Mesothelial cell of epicardium (in vitro differentiated cells): ENCODE results near the gene RHOBTB3. TPM values are rescaled to one million over a fixed set of nuclear protein-coding genes. Genes with fewer than 3 reads are reported as not detected.

Experiments used
- DNase-seq, 2 experiments: peaks; one replicate each; pipeline ENCODE4 v3.0.0; 2021; ENCODE audit warnings: low spot score in 2 of 2; ENCODE audit not compliant: unreplicated experiment in 2 of 2
- H3K27ac Mint-ChIP-seq: 2 replicates; pipeline ENCODE4 v1.8.0; 2021; ENCODE audit warnings: mixed read lengths
- H3K27me3 Mint-ChIP-seq: 2 replicates; pipeline ENCODE4 v1.8.0; 2021; ENCODE audit warnings: low read depth, mixed read lengths
- H3K36me3 Mint-ChIP-seq: 2 replicates; pipeline ENCODE4 v1.8.0; 2021; ENCODE audit warnings: mixed read lengths
- H3K4me1 Mint-ChIP-seq: 2 replicates; pipeline ENCODE4 v1.8.0; 2021; ENCODE audit warnings: mixed read lengths
- H3K4me3 Mint-ChIP-seq: 2 replicates; pipeline ENCODE4 v1.8.0; 2021; ENCODE audit warnings: mild to moderate bottlenecking, moderate library complexity, mixed read lengths
- H3K9me3 Mint-ChIP-seq: 2 replicates; pipeline ENCODE4 v1.8.0; 2021; ENCODE audit warnings: mixed read lengths
- CTCF ChIP-seq: fragments of 200-600 bp; sonication (generic); IDR thresholded peaks from one replicate; pipeline ENCODE4 v1.5.0; 2021; ENCODE audit warnings: antibody characterized with exemption; ENCODE audit not compliant: unreplicated experiment
- total RNA-seq: library from RNA; stranded (reverse); gene quantifications from 3 replicates; pipeline ENCODE4 v1.2.1, GENCODE V29; 2021

Gene RHOBTB3
- total RNA-seq, 1 donor from 2014 or later = 153 TPM

- Mint-ChIP-seq H3K27ac (no peak overlapping the region), H3K27me3 (no peaks in the 10 kb centered on the region), H3K4me3 (no peak overlapping the region), H3K4me1 (peaks cover 13% of the 10 kb centered on the region), H3K9me3 (peaks cover 8% of the 10 kb centered on the region), H3K36me3 (peaks cover 15% of the 10 kb centered on the region)
- TF ChIP-seq CTCF = no peak
- DNase-seq = no peak
These were observed 73.8 kb downstream of the RHOBTB3 start for GRCh38 chr5:95804736-95805539.

GRCh38 chr5:95806687-95807086 is 75.6 kb downstream of the RHOBTB3 start:
- no peak for DNase-seq
- Mint-ChIP-seq H3K36me3 (peaks cover 12% of the 10 kb centered on the region), H3K9me3 (peaks cover 8% of the 10 kb centered on the region), H3K4me1 (peaks cover 28% of the 10 kb centered on the region), H3K4me3 (no peak overlapping the region), H3K27me3 (no peaks in the 10 kb centered on the region), H3K27ac (no peak overlapping the region)
- TF ChIP-seq CTCF = no peak

GRCh38 chr5:95808013-95808685 is 77.0 kb downstream of the RHOBTB3 start:
- peaks cover 39% of the 10 kb centered on the region for H3K4me1 Mint-ChIP-seq
- H3K27me3 Mint-ChIP-seq = no peaks in the 10 kb centered on the region
- peak overlapping the region; percentile 71 for H3K27ac Mint-ChIP-seq

GRCh38 chr5:95808686-95809413 is 77.7 kb downstream of the RHOBTB3 start:
- no peak for DNase-seq
- Mint-ChIP-seq H3K9me3 (peaks cover 8% of the 10 kb centered on the region), H3K27me3 (no peaks in the 10 kb centered on the region), H3K36me3 (peaks cover 12% of the 10 kb centered on the region), H3K27ac (peak overlapping the region; percentile 71), H3K4me3 (no peak overlapping the region), H3K4me1 (peaks cover 43% of the 10 kb centered on the region)
- no peak for TF ChIP-seq CTCF

More at GRCh38 chr5:95808013-95808685, 77.0 kb downstream of the RHOBTB3 start:
- H3K36me3 Mint-ChIP-seq = peaks cover 12% of the 10 kb centered on the region
- no peak overlapping the region for H3K4me3 Mint-ChIP-seq
- no peak for TF ChIP-seq CTCF
- no peak for DNase-seq
- peaks cover 8% of the 10 kb centered on the region for H3K9me3 Mint-ChIP-seq

- Mint-ChIP-seq H3K27ac (peak overlapping the region; percentile 71), H3K36me3 (peaks cover 14% of the 10 kb centered on the region), H3K27me3 (no peaks in the 10 kb centered on the region), H3K9me3 (peaks cover 7% of the 10 kb centered on the region), H3K4me3 (no peak overlapping the region), H3K4me1 (peaks cover 43% of the 10 kb centered on the region)
- TF ChIP-seq CTCF = no peak
- no peak for DNase-seq
These were observed 78.4 kb downstream of the RHOBTB3 start for GRCh38 chr5:95809414-95809960.
